ENCODE results near the gene NRIP1.

NRIP1 gene

DNA sequence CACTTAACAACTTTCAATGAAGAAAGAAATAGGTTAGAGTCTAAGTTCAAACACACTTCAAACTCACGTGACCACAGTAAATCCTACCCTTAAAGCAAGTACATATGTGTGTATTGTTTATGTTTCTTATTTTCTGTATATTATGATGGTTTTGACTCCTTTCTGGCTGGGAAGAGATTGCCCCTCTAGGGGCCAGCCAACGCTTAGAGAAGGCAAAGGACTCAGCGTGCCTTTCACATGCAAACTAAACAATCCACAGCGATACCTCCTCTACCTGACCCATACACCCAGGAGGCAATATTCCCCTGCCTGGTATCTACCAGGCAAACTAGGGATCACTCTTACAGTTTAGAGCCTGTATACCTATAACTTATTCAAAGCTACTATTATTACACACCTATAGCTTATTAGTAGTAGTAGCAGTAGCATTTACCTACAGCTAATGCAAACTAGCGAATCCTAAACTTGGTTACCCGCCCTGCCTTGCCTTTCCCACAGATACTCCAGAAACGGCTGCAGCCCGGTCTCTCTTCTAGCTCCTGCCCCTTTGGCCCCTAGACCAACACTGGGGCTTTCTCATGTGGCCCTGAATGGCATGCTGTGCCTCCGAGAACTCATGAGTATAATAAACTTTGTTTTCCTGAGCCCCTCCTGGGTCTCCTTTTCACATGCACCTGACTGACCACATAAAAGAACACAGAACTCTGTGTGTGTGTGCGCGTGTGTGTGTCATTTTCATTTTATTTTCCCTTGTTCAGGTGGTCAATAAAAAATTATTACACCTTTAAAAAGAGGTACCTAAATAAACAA lies 14.0 kb downstream of the NRIP1 start:
- TF ChIP-seq, protein P1, sequence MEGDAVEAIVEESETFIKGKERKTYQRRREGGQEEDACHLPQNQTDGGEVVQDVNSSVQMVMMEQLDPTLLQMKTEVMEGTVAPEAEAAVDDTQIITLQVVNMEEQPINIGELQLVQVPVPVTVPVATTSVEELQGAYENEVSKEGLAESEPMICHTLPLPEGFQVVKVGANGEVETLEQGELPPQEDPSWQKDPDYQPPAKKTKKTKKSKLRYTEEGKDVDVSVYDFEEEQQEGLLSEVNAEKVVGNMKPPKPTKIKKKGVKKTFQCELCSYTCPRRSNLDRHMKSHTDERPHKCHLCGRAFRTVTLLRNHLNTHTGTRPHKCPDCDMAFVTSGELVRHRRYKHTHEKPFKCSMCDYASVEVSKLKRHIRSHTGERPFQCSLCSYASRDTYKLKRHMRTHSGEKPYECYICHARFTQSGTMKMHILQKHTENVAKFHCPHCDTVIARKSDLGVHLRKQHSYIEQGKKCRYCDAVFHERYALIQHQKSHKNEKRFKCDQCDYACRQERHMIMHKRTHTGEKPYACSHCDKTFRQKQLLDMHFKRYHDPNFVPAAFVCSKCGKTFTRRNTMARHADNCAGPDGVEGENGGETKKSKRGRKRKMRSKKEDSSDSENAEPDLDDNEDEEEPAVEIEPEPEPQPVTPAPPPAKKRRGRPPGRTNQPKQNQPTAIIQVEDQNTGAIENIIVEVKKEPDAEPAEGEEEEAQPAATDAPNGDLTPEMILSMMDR (IDR thresholded peaks at IDR 0.05; ENCODE audit: insufficient read depth, low read length, poor library complexity, severe bottlenecking), result no peak
- DNase-seq (ENCODE audit: extremely low read depth, insufficient read length), result no peak
- Histone ChIP-seq H3K36me3 (ENCODE audit: control insufficient read depth, insufficient read depth, low read length) (no peaks in the 10 kb centered on the region), H3K4me3 (replicated peaks; ENCODE audit: low read depth, low read length) (no peak overlapping the region), H3K27me3 (replicated peaks; ENCODE audit: control insufficient read depth, insufficient read depth, low read length) (no peaks in the 10 kb centered on the region)

DNA sequence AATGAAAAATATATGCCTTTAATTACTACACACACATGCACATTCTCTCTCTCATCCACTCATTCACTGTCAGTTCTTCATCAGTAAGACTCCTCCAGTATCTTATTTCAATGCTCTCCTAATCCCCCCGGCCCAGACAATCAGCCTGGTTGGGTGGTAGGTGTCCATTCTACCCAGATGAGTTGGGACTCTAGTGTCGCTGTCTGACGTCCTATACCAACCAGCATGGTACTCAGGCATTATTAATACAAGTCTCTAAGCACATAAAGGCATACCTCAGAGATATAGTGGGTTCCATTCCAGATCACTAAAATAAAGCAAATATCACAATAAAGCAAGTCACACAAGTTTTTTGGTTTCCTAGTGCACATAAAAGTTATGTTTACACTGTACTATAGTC lies 19.8 kb downstream of the NRIP1 start:
- no peak for DNase-seq (ENCODE audit: extremely low read depth, insufficient read length)
- Histone ChIP-seq H3K27me3 (replicated peaks; ENCODE audit: control insufficient read depth, insufficient read depth, low read length) (no peaks in the 10 kb centered on the region), H3K36me3 (ENCODE audit: control insufficient read depth, insufficient read depth, low read length) (no peaks in the 10 kb centered on the region), H3K4me3 (replicated peaks; ENCODE audit: low read depth, low read length) (no peak overlapping the region)
- TF ChIP-seq, protein P1 (IDR thresholded peaks at IDR 0.05; ENCODE audit: insufficient read depth, low read length, poor library complexity, severe bottlenecking), result no peak

- no peak for DNase-seq (ENCODE audit: extremely low read depth, insufficient read length)
- Histone ChIP-seq H3K27me3 (replicated peaks; ENCODE audit: control insufficient read depth, insufficient read depth, low read length) (no peaks in the 10 kb centered on the region), H3K4me3 (replicated peaks; ENCODE audit: low read depth, low read length) (no peak overlapping the region), H3K36me3 (ENCODE audit: control insufficient read depth, insufficient read depth, low read length) (no peaks in the 10 kb centered on the region)
- TF ChIP-seq, protein P1 (IDR thresholded peaks at IDR 0.05; ENCODE audit: insufficient read depth, low read length, poor library complexity, severe bottlenecking), result no peak
Measured at GRCh38 chr21:15042531-15042930, 22.3 kb downstream of the NRIP1 start.

DNA sequence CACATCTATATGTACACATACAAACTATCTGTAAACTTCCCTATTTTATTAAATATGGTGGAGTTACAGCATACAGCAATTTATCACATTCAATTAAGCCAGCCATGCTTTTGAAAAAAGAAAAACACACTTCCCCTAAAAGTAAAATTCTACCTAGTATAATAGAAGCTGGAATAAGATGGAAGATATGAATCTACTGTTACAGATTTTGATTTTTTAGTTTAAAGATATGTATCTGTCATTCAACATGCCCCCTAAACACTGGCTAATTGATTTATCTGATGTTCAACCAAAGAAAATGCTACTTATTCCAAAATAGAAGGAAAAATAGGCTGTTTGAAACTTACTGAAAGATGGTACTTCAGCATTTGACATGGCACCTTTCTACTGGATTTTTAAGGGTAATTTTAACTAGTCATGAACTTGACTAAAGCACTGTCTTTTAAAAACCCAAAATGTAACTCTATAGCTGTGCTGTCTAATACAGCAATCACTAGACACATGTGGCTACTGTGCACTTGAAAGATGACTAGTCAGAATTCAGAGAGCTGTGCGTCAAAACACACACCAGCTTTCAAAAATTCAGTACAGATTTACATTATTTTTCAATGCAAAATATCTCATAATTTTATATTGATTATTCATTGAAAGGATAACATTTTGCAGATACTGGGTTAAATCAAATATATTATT lies 25.0 kb downstream of the NRIP1 start:
- no peaks in the 10 kb centered on the region for H3K36me3 ChIP-seq (ENCODE audit: control insufficient read depth, insufficient read depth, low read length)

DNA sequence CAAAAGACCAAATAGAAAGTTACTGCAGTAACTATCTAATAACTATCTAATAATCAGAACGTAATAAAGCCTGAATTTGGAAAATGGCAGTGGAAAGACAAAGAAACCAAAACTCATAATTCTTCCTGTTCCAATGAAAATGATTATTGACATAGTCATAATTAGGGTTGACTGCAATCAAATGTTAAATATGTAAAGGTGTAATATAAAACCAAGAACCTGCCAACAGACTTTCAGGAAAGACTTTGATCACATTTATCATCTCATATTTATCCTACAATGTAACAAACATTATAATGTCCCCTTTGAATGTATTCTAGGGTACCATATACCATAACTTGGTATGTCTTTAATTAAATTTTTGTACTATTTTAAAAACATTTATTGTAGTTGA lies 26.9 kb downstream of the NRIP1 start:
- H3K27me3 ChIP-seq (replicated peaks; ENCODE audit: control insufficient read depth, insufficient read depth, low read length), result no peaks in the 10 kb centered on the region
- H3K4me3 ChIP-seq (replicated peaks; ENCODE audit: low read depth, low read length), result no peak overlapping the region
- H3K36me3 ChIP-seq (ENCODE audit: control insufficient read depth, insufficient read depth, low read length), result no peaks in the 10 kb centered on the region
- no peak for DNase-seq (ENCODE audit: extremely low read depth, insufficient read length)
- TF ChIP-seq, protein P1 (IDR thresholded peaks at IDR 0.05; ENCODE audit: insufficient read depth, low read length, poor library complexity, severe bottlenecking), result no peak

More for the DNA sequence above, 25.0 kb downstream of the NRIP1 start:
- TF ChIP-seq, protein P1 (IDR thresholded peaks at IDR 0.05; ENCODE audit: insufficient read depth, low read length, poor library complexity, severe bottlenecking), result no peak
- DNase-seq (ENCODE audit: extremely low read depth, insufficient read length), result no peak
- Histone ChIP-seq H3K27me3 (replicated peaks; ENCODE audit: control insufficient read depth, insufficient read depth, low read length) (no peaks in the 10 kb centered on the region), H3K4me3 (replicated peaks; ENCODE audit: low read depth, low read length) (no peak overlapping the region)
